ENCODE data around the gene DIS3L.

GRCh38 chr15:66296186-66296585 is 2.8 kb downstream of the DIS3L start:
- no peak for TF ChIP-seq SUZ12 (IDR thresholded peaks at IDR 0.05)
- no peak for TF ChIP-seq L3MBTL2 (conservative IDR thresholded peaks at IDR 0.05)
- no peak for TF ChIP-seq TARDBP (IDR thresholded peaks at IDR 0.05)
- TF ChIP-seq FOXA1 (IDR thresholded peaks at IDR 0.05): no peak
- no peak for TF ChIP-seq ARNT (IDR thresholded peaks at IDR 0.05)

Measured in HEK293T (cell line).